Aorta (tissue), 5 donors: ENCODE measurements around the gene TIPARP. TPM values are rescaled to one million over a fixed set of nuclear protein-coding genes. Genes with fewer than 3 reads are reported as not detected.

ENCODE experiments used
- ATAC-seq: fragments of 200-7000 bp; cut with Tn5 transposase; one replicate; pipeline ENCODE4 v1.9.1; 2022; ENCODE audit warnings: moderate library complexity; ENCODE audit not compliant: low FRiP score
- DNase-seq, 2 donors: peaks; one replicate each; pipeline ENCODE4 v3.0.0-alpha.2; 2020
- H3K27ac ChIP-seq, 2 donors: one replicate each; pipeline ENCODE4 v1.5.1; 2013; ENCODE audit warnings: low read length in 2 of 2, mild to moderate bottlenecking in 2 of 2, moderate library complexity in 2 of 2, control low read depth in 1 of 2, inconsistent platforms in 1 of 2, low read depth in 1 of 2
- H3K27me3 ChIP-seq, 2 donors: one replicate each; pipeline ENCODE4 v1.6.1; 2013; ENCODE audit warnings: control low read depth in 1 of 2, low read length in 1 of 2, mild to moderate bottlenecking in 1 of 2, moderate library complexity in 1 of 2; ENCODE audit not compliant: insufficient read depth in 2 of 2, control insufficient read depth in 1 of 2
- H3K36me3 ChIP-seq, 2 donors: one replicate each; pipeline ENCODE4 v1.6.1; 2013; ENCODE audit warnings: control low read depth in 1 of 2, low read length in 1 of 2, mild to moderate bottlenecking in 1 of 2; ENCODE audit not compliant: insufficient read depth in 2 of 2, control insufficient read depth in 1 of 2
- H3K4me1 ChIP-seq, 2 donors: one replicate each; pipeline ENCODE4 v1.6.1; 2013; ENCODE audit warnings: low read length in 2 of 2, control low read depth in 1 of 2, mild to moderate bottlenecking in 1 of 2, moderate library complexity in 1 of 2; ENCODE audit not compliant: insufficient read depth in 2 of 2, control insufficient read depth in 1 of 2
- H3K4me3 ChIP-seq, 2 donors: one replicate each; pipeline ENCODE4 v1.5.1; 2013; ENCODE audit warnings: low read length in 2 of 2, control low read depth in 1 of 2, mild to moderate bottlenecking in 1 of 2
- H3K9me3 ChIP-seq: one replicate; pipeline ENCODE4 v1.6.1; 2013; ENCODE audit warnings: mild to moderate bottlenecking, low read length; ENCODE audit not compliant: control insufficient read depth
- WGBS, 2 donors: extraction: QIAGEN DNeasy Blood & Tissue Kit; methylation state at CpG; one replicate each; pipeline ENCODE4 v1.1.7; 2013; 5-methylcytosine and 5-hydroxymethylcytosine counted together
- intact Hi-C, 2 donors: fragments of 100-400 bp; cut with DNase I; formaldehyde crosslinking; loops; one replicate each; pipeline versions ENCODE4 v1.14.2 to v1.15.0; 2022
- polyA plus RNA-seq, 2 donors: library from polyadenylated mRNA; stranded (reverse); fragments of 200-250 nt; gene quantifications; one replicate each; pipeline ENCODE4 v1.2.3, GENCODE V29; 2013
- total RNA-seq, 2 donors: library from RNA; stranded (reverse); fragmentation: NEBNext Ultra II Directional; extraction: Animal tissue kit (Norgen Biotek cat#: 25700); gene quantifications; one replicate each; pipeline ENCODE4 v1.2.1, GENCODE V29; 2021
- donor health status: healthy with polysubstance abuse.
- donor health status: Bipolar disorder and iron deficiency.
- donor health status: DM: no; HTN: no; CAD: no.
- donor health status: DM: no; HTN: no; CAD: no.
- donor health status: DM: yes; HTN: yes; CAD: no.

The TIPARP gene
- total and polyA plus RNA-seq, 4 donors, result 9.6 to 24.2 (median 18.1) TPM

GRCh38 chr3:156677536-156677935 is 3.1 kb downstream of the TIPARP start:
- intact Hi-C loops, result loop anchor here (5.0 to 10.0 kb wide), 3 partner anchors 150 to 533 kb away; partner anchors contain the start of gene LEKR1 (in 1 of the 2)
- ATAC-seq (no peak), DNase-seq (no peak)
- Histone ChIP-seq H3K9me3 (no peaks in the 10 kb centered on the region), H3K4me3 (no peak overlapping the region), H3K36me3 (no peaks in the 10 kb centered on the region), H3K4me1 (peaks cover 3% of the 10 kb centered on the region in 2 donors), H3K27me3 (no peaks in the 10 kb centered on the region), H3K27ac (no peak overlapping the region)
- 15 to 26% methylated on average over 2 of the region's 2 CpGs for WGBS, 2 donors

- Histone ChIP-seq H3K4me1 (peaks cover 3% of the 10 kb centered on the region in 2 donors), H3K27ac (no peak overlapping the region)
- intact Hi-C loops, result loop anchor here (5.0 to 10.0 kb wide), 3 partner anchors 149 to 533 kb away; partner anchors contain the start of gene LEKR1 (in 1 of the 2)
These were observed 3.8 kb downstream of the TIPARP start for GRCh38 chr3:156678197-156678596.

GRCh38 chr3:156680243-156680914 is 6.0 kb downstream of the TIPARP start:
- DNase-seq (no peak), ATAC-seq (no peak)
- intact Hi-C loops, result no loop called here
- WGBS, 2 donors, result 94 to 95% methylated on average over 2 of the region's 2 CpGs
- Histone ChIP-seq H3K9me3 (no peaks in the 10 kb centered on the region), H3K4me1 (peaks cover 3% of the 10 kb centered on the region in 2 donors), H3K27ac (no peak overlapping the region), H3K4me3 (no peak overlapping the region), H3K36me3 (no peaks in the 10 kb centered on the region), H3K27me3 (no peaks in the 10 kb centered on the region)

More at GRCh38 chr3:156678197-156678596, 3.8 kb downstream of the TIPARP start:
- ATAC-seq (no peak), DNase-seq (no peak)
- no peaks in the 10 kb centered on the region for H3K27me3 ChIP-seq
- 88 to 89% methylated on average over 2 of the region's 2 CpGs for WGBS, 2 donors
- no peak overlapping the region for H3K4me3 ChIP-seq
- no peaks in the 10 kb centered on the region for H3K9me3 ChIP-seq
- no peaks in the 10 kb centered on the region for H3K36me3 ChIP-seq

GRCh38 chr3:156681002-156681401 is 6.6 kb downstream of the TIPARP start:
- ATAC-seq (peak; percentile 79), DNase-seq (no peak)
- Histone ChIP-seq H3K4me1 (peaks cover 3 to 6% of the 10 kb centered on the region in 2 donors), H3K36me3 (peaks cover 0 to 2% of the 10 kb centered on the region in 2 donors), H3K27ac (no peak overlapping the region), H3K4me3 (no peak overlapping the region), H3K9me3 (no peaks in the 10 kb centered on the region), H3K27me3 (no peaks in the 10 kb centered on the region)
- intact Hi-C loops, result no loop called here
- WGBS, 2 donors, result 58 to 62% methylated on average over 4 of the region's 4 CpGs

GRCh38 chr3:156682501-156682900 is 8.1 kb downstream of the TIPARP start:
- no peak overlapping the region for H3K4me3 ChIP-seq
- H3K27ac ChIP-seq, result no peak overlapping the region
- peaks cover 0 to 2% of the 10 kb centered on the region in 2 donors for H3K36me3 ChIP-seq
- ATAC-seq (no peak), DNase-seq (no peak)
- peaks cover 3 to 5% of the 10 kb centered on the region in 2 donors for H3K4me1 ChIP-seq
- WGBS, 2 donors, result 64 to 71% methylated on average over 1 of the region's 1 CpG
- H3K27me3 ChIP-seq, result no peaks in the 10 kb centered on the region
- no peaks in the 10 kb centered on the region for H3K9me3 ChIP-seq
- intact Hi-C loops, result no loop called here

- Histone ChIP-seq H3K27ac (no peak overlapping the region), H3K27me3 (no peaks in the 10 kb centered on the region), H3K36me3 (peaks cover 0 to 2% of the 10 kb centered on the region in 2 donors), H3K9me3 (no peaks in the 10 kb centered on the region), H3K4me1 (peaks cover 3 to 5% of the 10 kb centered on the region in 2 donors), H3K4me3 (no peak overlapping the region)
- no peak for DNase-seq
- intact Hi-C loops, result no loop called here
- ATAC-seq, result no peak
These were observed 8.6 kb downstream of the TIPARP start for GRCh38 chr3:156682963-156683362.

GRCh38 chr3:156685198-156685597 is 10.8 kb downstream of the TIPARP start:
- no peak for DNase-seq
- ATAC-seq, result no peak
- WGBS, 2 donors, result 90 to 93% methylated on average over 2 of the region's 2 CpGs
- no peaks in the 10 kb centered on the region for H3K27me3 ChIP-seq
- H3K4me1 ChIP-seq, result peaks cover 5% of the 10 kb centered on the region in 2 donors
- no peak overlapping the region for H3K27ac ChIP-seq
- H3K9me3 ChIP-seq, result no peaks in the 10 kb centered on the region
- no peak overlapping the region for H3K4me3 ChIP-seq
- H3K36me3 ChIP-seq, result peaks cover 0 to 2% of the 10 kb centered on the region in 2 donors
- intact Hi-C loops, result no loop called here

GRCh38 chr3:156685752-156686151 is 11.4 kb downstream of the TIPARP start:
- H3K4me1 ChIP-seq, result peaks cover 2 to 5% of the 10 kb centered on the region in 2 donors
- H3K27me3 ChIP-seq, result no peaks in the 10 kb centered on the region
- H3K9me3 ChIP-seq, result no peaks in the 10 kb centered on the region
- no peak for DNase-seq
- no peak overlapping the region for H3K4me3 ChIP-seq
- H3K27ac ChIP-seq, result no peak overlapping the region
- peaks cover 0 to 2% of the 10 kb centered on the region in 2 donors for H3K36me3 ChIP-seq
- intact Hi-C loops, result no loop called here
- no peak for ATAC-seq

- DNase-seq (no peak), ATAC-seq (no peak)
- no peak overlapping the region for H3K4me3 ChIP-seq
- peaks cover 0 to 2% of the 10 kb centered on the region in 2 donors for H3K36me3 ChIP-seq
- intact Hi-C loops, result no loop called here
- H3K27me3 ChIP-seq, result no peaks in the 10 kb centered on the region
- H3K9me3 ChIP-seq, result no peaks in the 10 kb centered on the region
- H3K4me1 ChIP-seq, result peaks cover 5 to 6% of the 10 kb centered on the region in 2 donors
- no peak overlapping the region for H3K27ac ChIP-seq
These were observed 12.6 kb downstream of the TIPARP start for GRCh38 chr3:156687023-156687422.
